GM12878 (cell line): Measurements from ENCODE around the gene IQGAP3. TPM values are rescaled to one million over a fixed set of nuclear protein-coding genes. Genes with fewer than 3 reads are reported as not detected.
A peak's percentile ranks its signal among the peaks of the same experiment; 100 is the strongest.

ENCODE experiments used
- BMI1 ChIP-seq: fragments of 450-650 bp; IDR thresholded peaks from 2 replicates; pipeline ENCODE4 v1.6.1; 2016; ENCODE audit warnings: mild to moderate bottlenecking, moderate library complexity, borderline replicate concordance
- BRCA1 ChIP-seq: IDR thresholded peaks from 2 replicates; pipeline ENCODE4 v1.6.1; 2011; ENCODE audit warnings: low read depth, low read length, improper control_type of control experiment
- E2F8 ChIP-seq: fragments of 450-650 bp; IDR thresholded peaks from 2 replicates; pipeline ENCODE4 v1.6.1; 2018; ENCODE audit warnings: mild to moderate bottlenecking, low read depth, moderate library complexity; ENCODE audit not compliant: partially characterized antibody
- EED ChIP-seq: sonication (generic); IDR thresholded peaks from 2 replicates; pipeline ENCODE4 v1.6.1; 2016; ENCODE audit warnings: antibody characterized with exemption, low read depth
- EP300 ChIP-seq, 2 experiments: fragments of 150-350 bp in 1 of 2; IDR thresholded peaks; 2 replicates each; pipeline ENCODE4 v1.6.1; 2011 to 2012; ENCODE audit warnings: low read depth in 2 of 2, low read length in 2 of 2, borderline replicate concordance in 1 of 2, improper control_type of control experiment in 1 of 2, inconsistent platforms in 1 of 2; ENCODE audit not compliant: control insufficient read depth in 1 of 2
- GABPA ChIP-seq: IDR thresholded peaks from 2 replicates; pipeline ENCODE4 v1.6.1; 2014; ENCODE audit warnings: antibody characterized with exemption, low read depth, mild to moderate bottlenecking, inconsistent platforms
- JUNB ChIP-seq: IDR thresholded peaks from 2 replicates; pipeline ENCODE4 v1.6.1; 2016; ENCODE audit warnings: antibody characterized with exemption, mild to moderate bottlenecking
- JUND ChIP-seq: IDR thresholded peaks from 2 replicates; pipeline ENCODE4 v1.6.1; 2012; ENCODE audit warnings: low read depth, mild to moderate bottlenecking, low read length, improper control_type of control experiment, moderate library complexity
- MTA3 ChIP-seq: IDR thresholded peaks from 2 replicates; pipeline ENCODE4 v1.6.1; 2012; ENCODE audit warnings: low read length, inconsistent platforms, borderline replicate concordance
- MYC ChIP-seq: IDR thresholded peaks from 2 replicates; pipeline ENCODE4 v1.6.1; 2011; ENCODE audit warnings: mild to moderate bottlenecking, low read length, moderate library complexity, inconsistent platforms; ENCODE audit not compliant: insufficient read depth, insufficient replicate concordance, insufficient read length, severe bottlenecking
- NBN ChIP-seq: fragments of 450-650 bp; IDR thresholded peaks from 2 replicates; pipeline ENCODE4 v1.6.1; 2016
- NFIC ChIP-seq: IDR thresholded peaks from 2 replicates; pipeline ENCODE4 v1.6.1; 2012; ENCODE audit warnings: low read depth, mild to moderate bottlenecking, inconsistent platforms, low read length, moderate library complexity
- NFXL1 ChIP-seq: fragments of 450-650 bp; IDR thresholded peaks from 2 replicates; pipeline ENCODE4 v1.6.1; 2017; ENCODE audit warnings: antibody characterized with exemption, mild to moderate bottlenecking, borderline replicate concordance
- NR2F1 ChIP-seq: fragments of 450-650 bp; conservative IDR thresholded peaks from 2 replicates; pipeline ENCODE4 v1.6.1; 2017; ENCODE audit warnings: mild to moderate bottlenecking
- POLR2A ChIP-seq: IDR thresholded peaks from 2 replicates; pipeline ENCODE4 v1.6.1; 2011; ENCODE audit warnings: low read depth, mild to moderate bottlenecking, low read length
- RB1 ChIP-seq: fragments of 450-650 bp; formaldehyde crosslinking; IDR thresholded peaks from 2 replicates; pipeline ENCODE4 v1.6.1; 2017; ENCODE audit warnings: mild to moderate bottlenecking, borderline replicate concordance
- SPI1 ChIP-seq: IDR thresholded peaks from 2 replicates; pipeline ENCODE4 v1.6.1; 2011; ENCODE audit warnings: low read depth, mild to moderate bottlenecking, low read length, moderate library complexity, borderline replicate concordance; ENCODE audit not compliant: insufficient read depth
- SREBF1 ChIP-seq: IDR thresholded peaks from 2 replicates; pipeline ENCODE4 v1.6.1; 2012; ENCODE audit warnings: mild to moderate bottlenecking, low read length
- SREBF2 ChIP-seq: IDR thresholded peaks from 2 replicates; pipeline ENCODE4 v1.6.1; 2012; ENCODE audit warnings: mild to moderate bottlenecking, low read length
- SRF ChIP-seq, 2 experiments: IDR thresholded peaks; 2 replicates each; pipeline ENCODE4 v1.6.1; 2011; ENCODE audit warnings: low read depth in 2 of 2, low read length in 2 of 2, mild to moderate bottlenecking in 1 of 2, moderate library complexity in 1 of 2
- STAT1 ChIP-seq: fragments of 450-650 bp; conservative IDR thresholded peaks from 2 replicates; pipeline ENCODE4 v1.6.1; 2014; ENCODE audit warnings: antibody characterized with exemption, mild to moderate bottlenecking
- USF1 ChIP-seq: IDR thresholded peaks from 2 replicates; pipeline ENCODE4 v1.6.1; 2011; ENCODE audit warnings: borderline replicate concordance, low read depth, mild to moderate bottlenecking, moderate library complexity, mixed read lengths, low read length; ENCODE audit not compliant: insufficient read depth; ENCODE audit errors: extremely low read length
- ZBED1 ChIP-seq: IDR thresholded peaks from 2 replicates; pipeline ENCODE4 v1.6.1; 2016; ENCODE audit warnings: borderline replicate concordance
- ZBTB11 ChIP-seq: fragments of 450-650 bp; formaldehyde crosslinking; IDR thresholded peaks from 2 replicates; pipeline ENCODE4 v1.5.0; 2022; ENCODE audit warnings: mild to moderate bottlenecking, missing genetic modification characterization
- ZSCAN29 ChIP-seq: fragments of 450-650 bp; IDR thresholded peaks from 2 replicates; pipeline ENCODE4 v1.6.1; 2017; ENCODE audit warnings: mild to moderate bottlenecking, moderate library complexity
- polyA plus RNA-seq, 11 experiments: library from polyadenylated mRNA; depleted of rRNA in 4 of 11; unstranded in 6 of 11; stranded (reverse) in 5 of 11; fragments of >200 nt; fragmentation: Nextera tagmentation in 4 of 11; fragmentation: Illumina TruSeq in 1 of 11; extraction: Ambion mirVana in 4 of 11; extraction: Trizol in 1 of 11; gene quantifications; 1 replicate in 1 of 11; 2 replicates in 10 of 11; pipeline versions ENCODE4 v1.2.1 to v1.2.3, GENCODE V29; 2011 to 2016; ENCODE audit warnings: inconsistent platforms in 2 of 11, missing spikeins in 2 of 11, low read depth in 1 of 11
- total RNA-seq, 4 experiments: library from RNA; depleted of rRNA in 3 of 4; stranded (reverse); fragments of >200 nt in 3 of 4; fragmentation: Illumina TruSeq in 1 of 4; extraction: Trizol in 1 of 4; gene quantifications; 2 replicates each; pipeline versions ENCODE4 v1.2.1 to v1.2.3, GENCODE V29; 2013 to 2021

The IQGAP3 gene
- total and polyA plus RNA-seq, 10 of the 15 experiments (the other 5 are each of a cell fraction or from before 2014, with no cell fraction given) = 1.1 to 10.7 (median 7.9) TPM

DNA sequence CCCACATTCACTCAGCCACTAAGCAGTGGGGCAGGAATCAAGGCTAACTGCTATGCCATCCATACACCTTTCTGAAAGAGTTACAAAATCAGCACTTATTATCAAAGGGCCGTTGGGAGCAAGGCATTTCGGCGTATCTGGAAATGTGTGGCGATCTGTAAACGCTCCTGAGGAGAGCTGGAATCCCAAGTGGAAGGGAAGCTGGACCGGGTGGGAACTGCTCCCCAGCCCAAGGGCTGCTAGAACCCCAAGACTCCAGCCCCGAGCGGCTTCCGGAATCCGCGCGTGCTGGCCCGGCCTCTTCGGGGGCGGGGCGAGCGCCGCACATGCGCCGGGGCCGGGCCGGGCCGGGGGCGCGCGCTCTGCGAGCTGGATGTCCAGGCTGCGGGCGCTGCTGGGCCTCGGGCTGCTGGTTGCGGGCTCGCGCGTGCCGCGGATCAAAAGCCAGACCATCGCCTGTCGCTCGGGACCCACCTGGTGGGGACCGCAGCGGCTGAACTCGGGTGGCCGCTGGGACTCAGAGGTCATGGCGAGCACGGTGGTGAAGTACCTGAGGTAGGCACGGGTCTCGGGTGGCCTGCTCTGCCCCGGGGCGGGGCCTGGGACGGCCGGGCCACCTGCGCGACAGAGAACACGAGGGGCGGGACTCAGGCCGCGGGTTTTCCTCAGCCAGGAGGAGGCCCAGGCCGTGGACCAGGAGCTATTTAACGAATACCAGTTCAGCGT is 19.2 kb upstream of the IQGAP3 start, which contains the start of gene NAXE (continued):
- no peak for TF ChIP-seq MTA3
- no peak for TF ChIP-seq ZBED1
- no peak for TF ChIP-seq JUNB
- no peak for TF ChIP-seq EP300 (IDR thresholded peaks at IDR 0.05; ENCODE audit: borderline replicate concordance in 1 of 2, control insufficient read depth in 1 of 2, low read depth in 2 of 2, low read length in 2 of 2)
- TF ChIP-seq JUND = no peak
- no peak for TF ChIP-seq MYC
- TF ChIP-seq SREBF1 = no peak
- peak; percentile 91 for TF ChIP-seq POLR2A
- TF ChIP-seq E2F8 = no peak
- TF ChIP-seq SRF (IDR thresholded peaks at IDR 0.05; ENCODE audit: low read depth in 2 of 2, low read length in 2 of 2) = no peak
- TF ChIP-seq SREBF2 = no peak
- no peak for TF ChIP-seq STAT1
- TF ChIP-seq NFXL1 = no peak
- TF ChIP-seq GABPA = no peak
- TF ChIP-seq BRCA1 = no peak
- 0 out of 2 replicates have a peak, but pooled peaks have one; percentile 25 for TF ChIP-seq EED
- TF ChIP-seq USF1 = no peak
- TF ChIP-seq SPI1 = 0 out of 2 replicates have a peak, but pooled peaks have one; percentile 5
- TF ChIP-seq ZBTB11 = no peak
- TF ChIP-seq RB1 = peak; percentile 76; the same call in 1 of the 2 replicates
- TF ChIP-seq NFIC = no peak
- peak; percentile 93 for TF ChIP-seq NR2F1
- TF ChIP-seq NBN = no peak; the same call in 1 of the 2 replicates
- no peak for TF ChIP-seq ZSCAN29
- no peak for TF ChIP-seq BMI1
